ENCODE measurements around the gene SLC35D2.

The SLC35D2 gene

GRCh38 chr9:96418083-96418919 lies 34.8 kb upstream of the SLC35D2 start, which contains the start of gene ZNF367:
Gene ZNF367, minus strand, starts transcription at chr9:96418370. Its CDS starts 338 bp downstream, at chr9:96418032.
- Histone ChIP-seq H3K27me3 (ENCODE audit: control insufficient read depth, insufficient read depth, low read length) (no peaks in the 10 kb centered on the region), H3K27ac (ENCODE audit: low read depth, low read length) (peak within 1 kb of the TSS; percentile 96), H3K9ac (ENCODE audit: low read depth, low read length) (peak within 1 kb of the TSS; percentile 89), H3K4me3 (ENCODE audit: low read depth, low read length) (peak within 1 kb of the TSS; percentile 84), H3K36me3 (ENCODE audit: control insufficient read depth, insufficient read depth, low read length) (no peaks in the 10 kb centered on the region), H3K4me1 (ENCODE audit: control insufficient read depth, insufficient read depth, low read length) (peaks cover 24% of the 10 kb centered on the region), H3K9me3 (ENCODE audit: control insufficient read depth, insufficient read depth, low read length) (no peaks in the 10 kb centered on the region)

GRCh38 chr9:96417661-96418082 lies 34.2 kb upstream of the SLC35D2 start:
- Histone ChIP-seq H3K9me3 (ENCODE audit: control insufficient read depth, insufficient read depth, low read length) (no peaks in the 10 kb centered on the region), H3K4me1 (ENCODE audit: control insufficient read depth, insufficient read depth, low read length) (peaks cover 28% of the 10 kb centered on the region), H3K4me3 (ENCODE audit: low read depth, low read length) (peak overlapping the region; percentile 84), H3K27me3 (ENCODE audit: control insufficient read depth, insufficient read depth, low read length) (no peaks in the 10 kb centered on the region), H3K9ac (ENCODE audit: low read depth, low read length) (peak overlapping the region; percentile 89), H3K36me3 (ENCODE audit: control insufficient read depth, insufficient read depth, low read length) (no peaks in the 10 kb centered on the region), H3K27ac (ENCODE audit: low read depth, low read length) (peak overlapping the region; percentile 96)

- H3K4me3 ChIP-seq (ENCODE audit: low read depth, low read length): peak overlapping the region; percentile 84
- H3K36me3 ChIP-seq (ENCODE audit: control insufficient read depth, insufficient read depth, low read length): no peaks in the 10 kb centered on the region
- H3K27me3 ChIP-seq (ENCODE audit: control insufficient read depth, insufficient read depth, low read length): no peaks in the 10 kb centered on the region
- H3K4me1 ChIP-seq (ENCODE audit: control insufficient read depth, insufficient read depth, low read length): peaks cover 32% of the 10 kb centered on the region
- peak overlapping the region; percentile 56 for H3K9ac ChIP-seq (ENCODE audit: low read depth, low read length)
- H3K9me3 ChIP-seq (ENCODE audit: control insufficient read depth, insufficient read depth, low read length): no peaks in the 10 kb centered on the region
- peak overlapping the region; percentile 96 for H3K27ac ChIP-seq (ENCODE audit: low read depth, low read length)
These were observed 33.6 kb upstream of the SLC35D2 start for GRCh38 chr9:96417051-96417586.

DNA sequence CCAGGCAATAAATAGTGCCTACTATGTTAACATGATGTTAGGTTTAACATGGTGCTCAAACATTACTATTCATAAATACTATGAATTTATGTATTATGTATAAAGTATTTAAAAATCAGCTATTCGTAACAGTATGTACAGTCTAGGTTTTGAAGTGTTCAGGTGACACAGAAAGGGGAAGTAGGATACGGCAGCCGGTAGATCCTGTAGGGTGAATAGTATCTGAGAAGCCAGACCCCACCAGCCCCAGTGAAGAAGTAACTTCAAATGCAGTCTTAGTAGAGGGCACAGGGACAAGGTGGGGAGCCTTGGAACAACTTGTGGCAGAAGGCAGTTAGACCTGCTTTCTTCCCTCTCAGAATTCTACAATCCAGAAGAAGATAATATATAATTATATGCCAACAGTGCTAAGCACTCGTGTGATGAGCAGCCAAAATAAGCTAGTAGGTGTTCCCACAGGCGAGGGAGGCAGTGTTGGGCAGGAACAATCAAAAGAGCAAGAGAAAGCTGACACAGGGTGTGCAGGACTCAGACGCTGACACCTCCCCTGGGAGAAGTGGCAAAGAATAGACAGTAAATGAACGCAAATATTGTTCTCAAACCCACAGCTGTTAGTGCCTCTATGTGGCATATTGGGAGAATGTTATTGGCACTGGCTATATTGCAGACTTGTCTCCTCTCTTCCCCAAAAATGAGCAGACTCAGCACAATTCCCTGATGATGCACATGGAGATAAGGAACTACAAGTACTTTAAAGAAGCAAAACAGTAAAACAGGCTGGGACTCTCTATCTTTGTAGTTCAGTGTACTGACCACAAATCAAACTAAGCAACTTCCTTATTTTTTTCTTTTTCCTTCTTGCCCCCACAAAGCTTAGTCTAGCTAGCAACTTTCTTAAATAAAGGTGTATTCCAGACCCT lies 30.1 kb upstream of the SLC35D2 start:
- Histone ChIP-seq H3K4me3 (ENCODE audit: low read depth, low read length) (no peak overlapping the region), H3K27me3 (ENCODE audit: control insufficient read depth, insufficient read depth, low read length) (no peaks in the 10 kb centered on the region), H3K9ac (ENCODE audit: low read depth, low read length) (no peak overlapping the region)

DNA sequence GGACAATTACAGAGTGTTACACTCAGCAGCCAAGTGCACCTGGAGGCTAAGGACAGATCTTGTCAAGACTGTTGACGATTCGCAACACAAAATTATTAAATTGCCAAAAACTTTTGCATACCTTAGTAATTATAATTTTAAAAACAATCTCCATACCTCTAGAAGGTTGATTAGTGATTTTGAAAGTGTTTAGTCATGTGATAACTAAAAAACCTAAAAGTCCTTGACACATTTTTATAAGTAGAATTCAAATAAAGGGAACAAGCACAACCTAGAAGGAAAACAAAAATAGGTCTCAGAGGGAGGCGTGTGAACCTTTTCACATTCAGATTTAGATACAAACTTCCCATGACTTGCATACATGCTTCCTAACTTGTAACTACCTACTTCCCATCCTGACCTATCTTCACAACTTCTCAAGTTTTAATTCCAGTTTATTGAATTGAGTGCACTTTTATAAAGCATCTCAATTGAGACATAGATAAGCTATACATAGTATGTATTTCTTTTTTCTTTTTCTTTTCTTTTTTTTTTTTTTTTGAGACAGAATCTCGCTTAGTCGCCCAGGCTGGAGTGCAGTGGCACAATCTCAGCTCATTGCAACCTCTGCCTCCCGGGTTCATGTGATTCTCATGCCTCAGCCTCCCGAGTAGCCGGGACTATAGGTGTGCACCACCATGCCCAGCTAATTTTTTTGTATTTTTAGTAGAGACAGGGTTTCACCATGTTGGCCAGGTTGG lies 28.8 kb upstream of the SLC35D2 start:
- no peaks in the 10 kb centered on the region for H3K9me3 ChIP-seq (ENCODE audit: control insufficient read depth, insufficient read depth, low read length)
- peaks cover 33% of the 10 kb centered on the region for H3K4me1 ChIP-seq (ENCODE audit: control insufficient read depth, insufficient read depth, low read length)
- peak overlapping the region; percentile 43 for H3K27ac ChIP-seq (ENCODE audit: low read depth, low read length)
- peaks cover 11% of the 10 kb centered on the region for H3K36me3 ChIP-seq (ENCODE audit: control insufficient read depth, insufficient read depth, low read length)
- H3K27me3 ChIP-seq (ENCODE audit: control insufficient read depth, insufficient read depth, low read length): no peaks in the 10 kb centered on the region
- H3K4me3 ChIP-seq (ENCODE audit: low read depth, low read length): no peak overlapping the region
- H3K9ac ChIP-seq (ENCODE audit: low read depth, low read length): no peak overlapping the region

More for the DNA sequence above, 30.1 kb upstream of the SLC35D2 start:
- Histone ChIP-seq H3K36me3 (ENCODE audit: control insufficient read depth, insufficient read depth, low read length) (peaks cover 11% of the 10 kb centered on the region), H3K4me1 (ENCODE audit: control insufficient read depth, insufficient read depth, low read length) (peaks cover 25% of the 10 kb centered on the region), H3K9me3 (ENCODE audit: control insufficient read depth, insufficient read depth, low read length) (no peaks in the 10 kb centered on the region), H3K27ac (ENCODE audit: low read depth, low read length) (peak overlapping the region; percentile 9)

GRCh38 chr9:96411129-96411838 lies 27.8 kb upstream of the SLC35D2 start:
- Histone ChIP-seq H3K27me3 (ENCODE audit: control insufficient read depth, insufficient read depth, low read length) (no peaks in the 10 kb centered on the region), H3K4me3 (ENCODE audit: low read depth, low read length) (no peak overlapping the region), H3K9me3 (ENCODE audit: control insufficient read depth, insufficient read depth, low read length) (no peaks in the 10 kb centered on the region), H3K36me3 (ENCODE audit: control insufficient read depth, insufficient read depth, low read length) (peaks cover 11% of the 10 kb centered on the region), H3K27ac (ENCODE audit: low read depth, low read length) (no peak overlapping the region), H3K4me1 (ENCODE audit: control insufficient read depth, insufficient read depth, low read length) (peaks cover 30% of the 10 kb centered on the region), H3K9ac (ENCODE audit: low read depth, low read length) (no peak overlapping the region)

DNA sequence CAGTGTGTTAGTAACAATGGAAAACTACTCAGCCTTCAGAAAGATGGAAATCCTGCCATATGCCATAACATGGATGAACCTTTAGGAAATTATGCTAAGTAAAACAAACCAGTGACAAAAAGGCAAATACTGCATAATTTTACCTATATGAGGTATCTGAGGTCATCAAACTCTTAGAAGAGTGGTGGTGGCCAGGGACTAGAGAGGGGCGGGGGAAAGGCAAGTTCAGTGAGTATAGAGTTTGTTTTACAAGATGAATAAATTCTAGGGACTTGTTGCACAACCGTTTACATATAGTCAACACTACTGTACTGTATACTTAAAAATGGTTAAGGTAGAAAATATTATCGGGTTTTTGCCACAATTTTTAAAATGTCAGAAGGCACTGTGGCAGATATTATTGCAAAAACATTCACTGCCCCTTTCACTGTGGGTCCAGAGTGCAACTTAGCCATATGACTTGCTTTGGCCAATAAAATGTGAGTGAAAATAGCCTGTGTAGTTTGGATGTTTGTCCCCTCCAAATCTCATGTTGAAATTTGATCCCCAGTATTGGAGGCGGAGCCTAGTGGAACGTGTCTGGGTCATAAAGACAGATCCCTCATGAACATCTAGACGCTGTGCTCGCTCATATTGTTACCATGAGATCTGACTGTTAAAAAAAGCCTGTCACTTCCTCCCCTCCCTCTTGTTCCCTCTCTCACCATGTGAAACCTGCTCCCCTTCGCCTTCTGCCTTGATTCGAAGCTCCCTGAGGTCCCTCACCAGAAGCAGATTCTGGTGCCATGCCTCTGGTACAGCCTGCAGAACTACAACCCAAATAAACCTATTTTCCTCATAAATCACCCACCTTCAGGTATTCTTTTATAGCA lies 25.1 kb upstream of the SLC35D2 start:
- Histone ChIP-seq H3K36me3 (ENCODE audit: control insufficient read depth, insufficient read depth, low read length) (peaks cover 11% of the 10 kb centered on the region), H3K9ac (ENCODE audit: low read depth, low read length) (no peak overlapping the region), H3K4me1 (ENCODE audit: control insufficient read depth, insufficient read depth, low read length) (peaks cover 34% of the 10 kb centered on the region), H3K27ac (ENCODE audit: low read depth, low read length) (no peak overlapping the region), H3K27me3 (ENCODE audit: control insufficient read depth, insufficient read depth, low read length) (no peaks in the 10 kb centered on the region), H3K9me3 (ENCODE audit: control insufficient read depth, insufficient read depth, low read length) (no peaks in the 10 kb centered on the region), H3K4me3 (ENCODE audit: low read depth, low read length) (no peak overlapping the region)

DNA sequence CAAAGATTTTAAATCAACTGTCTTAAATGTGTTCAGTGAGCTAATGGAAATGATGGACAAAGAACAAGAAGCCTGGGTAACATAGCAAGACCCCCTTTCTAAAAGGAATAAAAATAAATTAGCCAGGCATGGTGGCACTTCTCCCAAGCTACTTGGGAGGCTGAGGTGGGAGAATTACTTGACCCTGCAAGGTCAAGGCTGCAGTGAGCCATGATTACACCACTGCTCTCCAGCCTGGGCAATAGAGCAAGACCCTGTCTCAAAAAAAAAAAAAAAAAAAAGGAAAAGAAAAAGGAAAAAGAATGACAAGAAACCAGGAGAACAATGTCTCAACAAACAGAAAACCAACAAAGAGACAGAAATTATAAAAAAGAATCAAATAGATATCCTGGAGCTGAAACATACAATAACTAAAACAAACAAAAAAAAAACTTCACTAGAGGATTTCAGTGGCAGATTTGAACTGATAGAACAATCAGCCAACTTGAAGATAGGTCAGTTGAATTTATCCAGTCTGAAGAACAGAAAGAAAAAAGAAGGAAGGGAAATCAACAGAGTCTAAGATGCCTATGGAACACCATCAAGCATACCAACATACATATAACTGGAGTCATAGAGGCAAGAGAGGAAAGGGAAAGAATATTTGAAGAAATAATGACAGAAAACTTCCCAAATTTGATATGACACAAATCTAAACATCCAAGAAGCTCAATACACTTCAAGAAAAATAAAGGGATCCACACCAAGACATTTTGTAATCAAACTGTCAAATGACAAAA lies 16.8 kb upstream of the SLC35D2 start:
- no peak overlapping the region for H3K9ac ChIP-seq (ENCODE audit: low read depth, low read length)
- H3K4me1 ChIP-seq (ENCODE audit: control insufficient read depth, insufficient read depth, low read length): peaks cover 25% of the 10 kb centered on the region
- no peak overlapping the region for H3K27ac ChIP-seq (ENCODE audit: low read depth, low read length)
- H3K9me3 ChIP-seq (ENCODE audit: control insufficient read depth, insufficient read depth, low read length): no peaks in the 10 kb centered on the region
- H3K27me3 ChIP-seq (ENCODE audit: control insufficient read depth, insufficient read depth, low read length): no peaks in the 10 kb centered on the region
- H3K4me3 ChIP-seq (ENCODE audit: low read depth, low read length): no peak overlapping the region
- peaks cover 6% of the 10 kb centered on the region; the same call in 1 of the 2 replicates for H3K36me3 ChIP-seq (ENCODE audit: control insufficient read depth, insufficient read depth, low read length)

- H3K27me3 ChIP-seq (ENCODE audit: control insufficient read depth, insufficient read depth, low read length): no peaks in the 10 kb centered on the region
- H3K36me3 ChIP-seq (ENCODE audit: control insufficient read depth, insufficient read depth, low read length): peaks cover 9% of the 10 kb centered on the region; the same call in 1 of the 2 replicates
- H3K9me3 ChIP-seq (ENCODE audit: control insufficient read depth, insufficient read depth, low read length): no peaks in the 10 kb centered on the region
- peaks cover 35% of the 10 kb centered on the region for H3K4me1 ChIP-seq (ENCODE audit: control insufficient read depth, insufficient read depth, low read length)
- H3K27ac ChIP-seq (ENCODE audit: low read depth, low read length): peak overlapping the region; percentile 75
- H3K4me3 ChIP-seq (ENCODE audit: low read depth, low read length): no peak overlapping the region
- no peak overlapping the region for H3K9ac ChIP-seq (ENCODE audit: low read depth, low read length)
These were observed 15.8 kb upstream of the SLC35D2 start for GRCh38 chr9:96399325-96399633.

Data from HUES48 (cell line).